HepG2 (cell line): ENCODE measurements around the gene PEX10. TPM values are rescaled to one million over a fixed set of nuclear protein-coding genes. Genes with fewer than 3 reads are reported as not detected.
A peak's percentile ranks its signal among the peaks of the same experiment; 100 is the strongest.

Experiments used
- ADNP ChIP-seq: sonication (generic); formaldehyde crosslinking; IDR thresholded peaks from 2 replicates; pipeline ENCODE4 v1.4.0; 2020; ENCODE audit warnings: missing genetic modification reagents
- CEBPG ChIP-seq: IDR thresholded peaks from 2 replicates; pipeline ENCODE4 v1.6.1; 2016
- JARID2 ChIP-seq: sonication (generic); formaldehyde crosslinking; IDR thresholded peaks from 2 replicates; pipeline ENCODE4 v1.8.1; 2023; ENCODE audit warnings: missing genetic modification reagents, inconsistent platforms; ENCODE audit not compliant: insufficient replicate concordance
- KLF16 ChIP-seq, 2 experiments: sonication (generic) in 1 of 2; formaldehyde crosslinking in 1 of 2; IDR thresholded peaks; 2 replicates each; pipeline versions ENCODE4 v1.6.1 to v1.8.0; 2016 to 2023; ENCODE audit warnings: missing genetic modification reagents in 2 of 2, missing compliant biosample characterization in 1 of 2
- MED13 ChIP-seq: sonication (generic); formaldehyde crosslinking; IDR thresholded peaks from 2 replicates; pipeline ENCODE4 v1.5.0; 2020; ENCODE audit warnings: missing genetic modification reagents
- MED8 ChIP-seq: sonication (generic); formaldehyde crosslinking; IDR thresholded peaks from 2 replicates; pipeline ENCODE4 v1.8.1; 2023; ENCODE audit warnings: mild to moderate bottlenecking, missing genetic modification reagents; ENCODE audit not compliant: insufficient replicate concordance
- MEIS2 ChIP-seq: sonication (generic); formaldehyde crosslinking; IDR thresholded peaks from 2 replicates; pipeline ENCODE4 v1.9.0; 2021; ENCODE audit warnings: mild to moderate bottlenecking, missing genetic modification reagents
- NCOR1 ChIP-seq: fragments of 200-600 bp; sonication (generic); IDR thresholded peaks from 2 replicates; pipeline ENCODE4 v1.7.0; 2017; ENCODE audit warnings: antibody characterized with exemption, low read length, borderline replicate concordance
- NFE2 ChIP-seq: sonication (generic); formaldehyde crosslinking; IDR thresholded peaks from 2 replicates; pipeline ENCODE4 v1.4.0; 2020; ENCODE audit warnings: missing genetic modification reagents
- NFYC ChIP-seq: IDR thresholded peaks from 2 replicates; pipeline ENCODE4 v1.6.1; 2016; ENCODE audit warnings: missing genetic modification reagents, missing compliant biosample characterization
- PAWR ChIP-seq: sonication (generic); formaldehyde crosslinking; IDR thresholded peaks from 2 replicates; pipeline ENCODE4 v1.4.0; 2020; ENCODE audit warnings: missing genetic modification reagents, mild to moderate bottlenecking, borderline replicate concordance
- PPARG ChIP-seq: conservative IDR thresholded peaks from 2 replicates; pipeline ENCODE4 v1.6.1; 2016; ENCODE audit warnings: missing biosample characterization, missing genetic modification reagents
- PRMT3 ChIP-seq: sonication (generic); formaldehyde crosslinking; IDR thresholded peaks from 2 replicates; pipeline ENCODE4 v1.8.1; 2022; ENCODE audit warnings: low read depth, mild to moderate bottlenecking, moderate library complexity, missing genetic modification reagents, borderline replicate concordance
- RBAK ChIP-seq: sonication (generic); formaldehyde crosslinking; IDR thresholded peaks from 2 replicates; pipeline ENCODE4 v1.5.1; 2020; ENCODE audit warnings: mild to moderate bottlenecking, missing genetic modification reagents
- SOX6 ChIP-seq, 2 experiments: fragments of 450-650 bp in 1 of 2; sonication (generic) in 1 of 2; formaldehyde crosslinking in 1 of 2; IDR thresholded peaks; 2 replicates each; pipeline versions ENCODE4 v1.4.0 to v1.6.1; 2017 to 2020; ENCODE audit warnings: antibody characterized with exemption in 1 of 2, mild to moderate bottlenecking in 1 of 2, missing genetic modification reagents in 1 of 2
- THAP11 ChIP-seq: IDR thresholded peaks from 2 replicates; pipeline ENCODE4 v1.6.1; 2016; ENCODE audit warnings: missing biosample characterization, missing genetic modification reagents
- U2AF1 ChIP-seq: fragments of 200-400 bp; formaldehyde crosslinking; optimal IDR thresholded peaks from 2 replicates; pipeline ENCODE3; 2017; ENCODE audit warnings: mild to moderate bottlenecking, low read depth, low read length
- ZKSCAN8 ChIP-seq: IDR thresholded peaks from 2 replicates; pipeline ENCODE4 v1.6.1; 2016; ENCODE audit warnings: borderline replicate concordance, missing genetic modification reagents, missing compliant biosample characterization
- ZNF235 ChIP-seq: sonication (generic); formaldehyde crosslinking; IDR thresholded peaks from 2 replicates; pipeline ENCODE4 v1.8.1; 2023; ENCODE audit warnings: mild to moderate bottlenecking, missing genetic modification reagents, borderline replicate concordance
- ZNF34 ChIP-seq: sonication (generic); formaldehyde crosslinking; IDR thresholded peaks from 2 replicates; pipeline ENCODE4 v1.4.0; 2020; ENCODE audit warnings: mild to moderate bottlenecking, missing genetic modification reagents, borderline replicate concordance
- ZNF343 ChIP-seq: sonication (generic); formaldehyde crosslinking; IDR thresholded peaks from 2 replicates; pipeline ENCODE4 v1.4.0; 2020; ENCODE audit warnings: mild to moderate bottlenecking, missing genetic modification reagents
- ZNF598 ChIP-seq: sonication (generic); formaldehyde crosslinking; IDR thresholded peaks from 2 replicates; pipeline ENCODE4 v1.5.1; 2020; ENCODE audit warnings: mild to moderate bottlenecking, missing genetic modification reagents, borderline replicate concordance
- ZNF792 ChIP-seq: IDR thresholded peaks from 2 replicates; pipeline ENCODE4 v1.6.1; 2016
- ZNF879 ChIP-seq: sonication (generic); formaldehyde crosslinking; IDR thresholded peaks from 2 replicates; pipeline ENCODE4 v1.8.1; 2023; ENCODE audit warnings: missing genetic modification reagents
- ZSCAN25 ChIP-seq: sonication (generic); formaldehyde crosslinking; IDR thresholded peaks from 2 replicates; pipeline ENCODE4 v1.8.0; 2022; ENCODE audit warnings: mild to moderate bottlenecking, missing genetic modification reagents
- polyA plus RNA-seq, 8 experiments: library from polyadenylated mRNA; depleted of rRNA in 3 of 8; stranded (reverse) in 7 of 8; unstranded in 1 of 8; fragments of >200 nt; fragmentation: Illumina TruSeq in 4 of 8; extraction: Trizol in 4 of 8; gene quantifications; 2 replicates each; pipeline versions ENCODE4 v1.2.1 to v1.2.3, GENCODE V29; 2011 to 2016; ENCODE audit warnings: low read depth in 4 of 8, missing spikeins in 1 of 8, mixed read lengths in 1 of 8; ENCODE audit not compliant: insufficient read depth in 1 of 8
- total RNA-seq, 5 experiments: library from RNA; depleted of rRNA; stranded (reverse); fragments of >200 nt; fragmentation: Illumina TruSeq; extraction: Trizol; gene quantifications; 2 replicates each; pipeline ENCODE4 v1.2.3, GENCODE V29; 2016; ENCODE audit warnings: low read depth in 1 of 5
- TF ChIP-seq, protein P1 (sequence below): sonication (generic); formaldehyde crosslinking; IDR thresholded peaks from 2 replicates; pipeline ENCODE4 v1.8.1; 2023; ENCODE audit warnings: mild to moderate bottlenecking, inconsistent platforms, moderate library complexity, missing genetic modification reagents, borderline replicate concordance
- TF ChIP-seq, protein P2 (sequence below): conservative IDR thresholded peaks from 2 replicates; pipeline ENCODE4 v1.6.1; 2018; ENCODE audit warnings: missing genetic modification reagents
- TF ChIP-seq, protein P3 (sequence below): sonication (generic); formaldehyde crosslinking; IDR thresholded peaks from 2 replicates; pipeline ENCODE4 v1.8.0; 2022; ENCODE audit warnings: low read depth, missing genetic modification reagents

The PEX10 gene
- total and polyA plus RNA-seq, 2 of the 13 experiments (the other 11 are each of a cell fraction or from before 2014, with no cell fraction given), result 16.1 to 39.6 TPM

DNA sequence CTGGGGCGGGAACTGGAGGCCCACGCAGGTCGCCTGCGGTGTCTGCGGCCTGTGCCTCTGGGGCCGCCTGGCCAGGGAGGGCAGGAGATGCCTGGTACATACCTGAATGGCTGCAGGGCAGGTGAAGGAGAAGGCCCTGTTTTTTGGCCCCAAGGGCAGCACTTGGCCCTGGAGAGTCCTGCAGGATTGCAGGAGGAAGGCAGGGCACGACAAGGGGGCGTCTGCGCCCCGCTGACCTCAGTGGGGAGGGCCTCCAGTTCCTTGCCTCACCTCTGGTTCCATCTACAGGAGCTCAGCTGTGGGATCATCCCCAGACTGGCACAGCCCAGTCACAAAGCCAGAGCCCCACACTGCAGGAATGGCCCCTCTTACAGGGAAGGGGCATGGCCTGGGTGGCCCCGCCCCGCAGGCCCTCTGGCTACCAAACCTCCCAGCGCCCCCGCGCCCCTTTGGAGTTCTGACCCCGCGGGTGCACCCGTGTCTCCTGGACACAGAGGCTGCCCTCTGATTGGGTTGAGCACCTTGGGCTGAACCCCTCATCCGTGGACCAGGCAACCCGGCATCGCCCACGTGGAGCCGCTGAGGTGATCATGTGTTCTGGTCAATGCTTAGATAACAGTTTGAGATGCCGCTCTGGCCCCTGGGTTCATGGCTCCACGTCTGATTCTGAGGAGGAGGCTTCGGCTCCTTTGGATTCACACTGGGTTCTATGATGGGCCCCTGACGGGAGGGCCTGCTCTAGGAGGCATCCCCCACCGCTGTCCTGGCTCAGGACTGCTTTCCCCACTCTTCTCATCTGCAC is 1.3 kb upstream of the PEX10 start (continued):
- no peak for TF ChIP-seq PAWR (CRISPR knock-in tag)
- no peak for TF ChIP-seq MED8 (CRISPR knock-in tag)
- peak; percentile 43 for TF ChIP-seq JARID2 (CRISPR knock-in tag)
- no peak for TF ChIP-seq NFYC (CRISPR knock-in tag)
- no peak for TF ChIP-seq ZKSCAN8 (CRISPR knock-in tag)
- TF ChIP-seq ZNF598 (CRISPR knock-in tag), result peak; percentile 1; the same call in 1 of the 2 replicates
- TF ChIP-seq MED13 (CRISPR knock-in tag), result no peak
- 0 out of 4 replicates have a peak, but pooled peaks of 1 of the 2 experiments have one; percentile 15 for TF ChIP-seq KLF16 (CRISPR knock-in tag; IDR thresholded peaks at IDR 0.05)
- no peak for TF ChIP-seq NCOR1
- TF ChIP-seq ZNF879 (CRISPR knock-in tag), result peak; percentile 50; the same call in 1 of the 2 replicates
- no peak for TF ChIP-seq PRMT3 (CRISPR knock-in tag)
- no peak for TF ChIP-seq U2AF1
- TF ChIP-seq ZNF235 (CRISPR knock-in tag), result peak; percentile 34; the same call in 1 of the 2 replicates
- TF ChIP-seq THAP11 (CRISPR knock-in tag), result peak; percentile 24; the same call in 1 of the 2 replicates
- TF ChIP-seq CEBPG (CRISPR knock-in tag), result no peak
- TF ChIP-seq, protein P1, sequence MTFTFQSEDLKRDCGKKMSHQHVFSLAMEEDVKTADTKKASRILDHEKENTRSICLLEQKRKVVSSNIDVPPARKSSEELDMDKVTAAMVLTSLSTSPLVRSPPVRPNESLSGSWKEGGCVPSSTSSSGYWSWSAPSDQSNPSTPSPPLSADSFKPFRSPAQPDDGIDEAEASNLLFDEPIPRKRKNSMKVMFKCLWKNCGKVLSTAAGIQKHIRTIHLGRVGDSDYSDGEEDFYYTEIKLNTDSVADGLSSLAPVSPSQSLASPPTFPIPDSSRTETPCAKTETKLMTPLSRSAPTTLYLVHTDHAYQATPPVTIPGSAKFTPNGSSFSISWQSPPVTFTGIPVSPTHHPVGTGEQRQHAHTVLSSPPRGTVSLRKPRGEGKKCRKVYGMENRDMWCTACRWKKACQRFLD (CRISPR knock-in tag), result no peak
- no peak; the same call in 1 of the 2 replicates for TF ChIP-seq ZNF34 (CRISPR knock-in tag)
- no peak for TF ChIP-seq ZSCAN25 (CRISPR knock-in tag)
- TF ChIP-seq ADNP, result no peak
- no peak for TF ChIP-seq SOX6 (IDR thresholded peaks at IDR 0.05)
- TF ChIP-seq SOX6 (CRISPR knock-in tag; IDR thresholded peaks at IDR 0.05), result no peak; the same call in 1 of the 2 replicates
- no peak for TF ChIP-seq ZNF343
- no peak for TF ChIP-seq RBAK (CRISPR knock-in tag)
- TF ChIP-seq, protein P2, sequence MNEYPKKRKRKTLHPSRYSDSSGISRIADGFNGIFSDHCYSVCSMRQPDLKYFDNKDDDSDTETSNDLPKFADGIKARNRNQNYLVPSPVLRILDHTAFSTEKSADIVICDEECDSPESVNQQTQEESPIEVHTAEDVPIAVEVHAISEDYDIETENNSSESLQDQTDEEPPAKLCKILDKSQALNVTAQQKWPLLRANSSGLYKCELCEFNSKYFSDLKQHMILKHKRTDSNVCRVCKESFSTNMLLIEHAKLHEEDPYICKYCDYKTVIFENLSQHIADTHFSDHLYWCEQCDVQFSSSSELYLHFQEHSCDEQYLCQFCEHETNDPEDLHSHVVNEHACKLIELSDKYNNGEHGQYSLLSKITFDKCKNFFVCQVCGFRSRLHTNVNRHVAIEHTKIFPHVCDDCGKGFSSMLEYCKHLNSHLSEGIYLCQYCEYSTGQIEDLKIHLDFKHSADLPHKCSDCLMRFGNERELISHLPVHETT, result no peak
- no peak for TF ChIP-seq MEIS2 (CRISPR knock-in tag)
- 0 out of 2 replicates have a peak, but pooled peaks have one; percentile 7 for TF ChIP-seq ZNF792
- TF ChIP-seq PPARG (CRISPR knock-in tag), result no peak; the same call in 1 of the 2 replicates
- no peak for TF ChIP-seq NFE2 (CRISPR knock-in tag)
- TF ChIP-seq, protein P3, sequence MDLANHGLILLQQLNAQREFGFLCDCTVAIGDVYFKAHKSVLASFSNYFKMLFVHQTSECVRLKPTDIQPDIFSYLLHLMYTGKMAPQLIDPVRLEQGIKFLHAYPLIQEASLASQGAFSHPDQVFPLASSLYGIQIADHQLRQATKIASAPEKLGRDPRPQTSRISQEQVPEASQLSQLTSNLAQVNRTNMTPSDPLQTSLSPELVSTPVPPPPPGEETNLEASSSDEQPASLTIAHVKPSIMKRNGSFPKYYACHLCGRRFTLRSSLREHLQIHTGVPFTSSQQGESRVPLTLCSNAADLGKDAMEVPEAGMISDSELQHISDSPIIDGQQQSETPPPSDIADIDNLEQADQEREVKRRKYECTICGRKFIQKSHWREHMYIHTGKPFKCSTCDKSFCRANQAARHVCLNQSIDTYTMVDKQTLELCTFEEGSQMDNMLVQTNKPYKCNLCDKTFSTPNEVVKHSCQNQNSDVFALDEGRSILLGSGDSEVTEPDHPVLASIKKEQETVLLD (CRISPR knock-in tag), result no peak; the same call in 1 of the 2 replicates
